Ishikawa (cell line): ENCODE results near the gene SLC35G6.

Source experiments
- CEBPB ChIP-seq: IDR thresholded peaks from 2 replicates; pipeline ENCODE4 v1.6.1; 2012
- CREB1 ChIP-seq: IDR thresholded peaks from 2 replicates; pipeline ENCODE4 v1.6.1; 2012; ENCODE audit warnings: low read depth
- EGR1 ChIP-seq: IDR thresholded peaks from 2 replicates; pipeline ENCODE4 v1.6.1; 2012
- EP300 ChIP-seq: IDR thresholded peaks from 2 replicates; pipeline ENCODE4 v1.6.1; 2012; ENCODE audit warnings: borderline replicate concordance
- FOXM1 ChIP-seq: IDR thresholded peaks from 2 replicates; pipeline ENCODE4 v1.6.1; 2012; ENCODE audit warnings: low read depth, borderline replicate concordance
- MAX ChIP-seq: IDR thresholded peaks from 2 replicates; pipeline ENCODE4 v1.6.1; 2012
- NFIC ChIP-seq: IDR thresholded peaks from 2 replicates; pipeline ENCODE4 v1.6.1; 2012
- RAD21 ChIP-seq: IDR thresholded peaks from 2 replicates; pipeline ENCODE4 v1.6.1; 2012; ENCODE audit warnings: low read depth
- TAF1 ChIP-seq: IDR thresholded peaks from 2 replicates; pipeline ENCODE4 v1.6.1; 2012; ENCODE audit warnings: low read depth, mild to moderate bottlenecking
- TCF12 ChIP-seq: IDR thresholded peaks from 2 replicates; pipeline ENCODE4 v1.6.1; 2012; ENCODE audit warnings: low read depth
- TEAD4 ChIP-seq: IDR thresholded peaks from 2 replicates; pipeline ENCODE4 v1.6.1; 2012
- USF1 ChIP-seq: IDR thresholded peaks from 2 replicates; pipeline ENCODE4 v1.6.1; 2012
- YY1 ChIP-seq: IDR thresholded peaks from 2 replicates; pipeline ENCODE4 v1.6.1; 2012; ENCODE audit warnings: low read depth
- ZBTB7A ChIP-seq: IDR thresholded peaks from 2 replicates; pipeline ENCODE4 v1.6.1; 2012; ENCODE audit warnings: low read depth
- TF ChIP-seq, protein P1 (sequence below): IDR thresholded peaks from 2 replicates; pipeline ENCODE4 v1.6.1; 2012; ENCODE audit warnings: low read depth, mild to moderate bottlenecking

The SLC35G6 gene

GRCh38 chr17:7462474-7463371 is 18.5 kb upstream of the SLC35G6 start:
- TF ChIP-seq RAD21 = no peak
- TF ChIP-seq EGR1 = no peak
- TF ChIP-seq TCF12 = no peak
- no peak for TF ChIP-seq TEAD4
- TF ChIP-seq NFIC = no peak
- TF ChIP-seq CREB1 = no peak
- TF ChIP-seq ZBTB7A = no peak

GRCh38 chr17:7463372-7463846 is 17.8 kb upstream of the SLC35G6 start:
- TF ChIP-seq TEAD4 = no peak
- TF ChIP-seq NFIC = no peak
- no peak for TF ChIP-seq ZBTB7A
- no peak for TF ChIP-seq TAF1
- no peak for TF ChIP-seq USF1
- TF ChIP-seq EP300 = no peak
- no peak for TF ChIP-seq RAD21
- TF ChIP-seq CEBPB = no peak
- no peak for TF ChIP-seq FOXM1
- TF ChIP-seq CREB1 = no peak
- TF ChIP-seq YY1 = no peak
- no peak for TF ChIP-seq MAX
- TF ChIP-seq, protein P1, sequence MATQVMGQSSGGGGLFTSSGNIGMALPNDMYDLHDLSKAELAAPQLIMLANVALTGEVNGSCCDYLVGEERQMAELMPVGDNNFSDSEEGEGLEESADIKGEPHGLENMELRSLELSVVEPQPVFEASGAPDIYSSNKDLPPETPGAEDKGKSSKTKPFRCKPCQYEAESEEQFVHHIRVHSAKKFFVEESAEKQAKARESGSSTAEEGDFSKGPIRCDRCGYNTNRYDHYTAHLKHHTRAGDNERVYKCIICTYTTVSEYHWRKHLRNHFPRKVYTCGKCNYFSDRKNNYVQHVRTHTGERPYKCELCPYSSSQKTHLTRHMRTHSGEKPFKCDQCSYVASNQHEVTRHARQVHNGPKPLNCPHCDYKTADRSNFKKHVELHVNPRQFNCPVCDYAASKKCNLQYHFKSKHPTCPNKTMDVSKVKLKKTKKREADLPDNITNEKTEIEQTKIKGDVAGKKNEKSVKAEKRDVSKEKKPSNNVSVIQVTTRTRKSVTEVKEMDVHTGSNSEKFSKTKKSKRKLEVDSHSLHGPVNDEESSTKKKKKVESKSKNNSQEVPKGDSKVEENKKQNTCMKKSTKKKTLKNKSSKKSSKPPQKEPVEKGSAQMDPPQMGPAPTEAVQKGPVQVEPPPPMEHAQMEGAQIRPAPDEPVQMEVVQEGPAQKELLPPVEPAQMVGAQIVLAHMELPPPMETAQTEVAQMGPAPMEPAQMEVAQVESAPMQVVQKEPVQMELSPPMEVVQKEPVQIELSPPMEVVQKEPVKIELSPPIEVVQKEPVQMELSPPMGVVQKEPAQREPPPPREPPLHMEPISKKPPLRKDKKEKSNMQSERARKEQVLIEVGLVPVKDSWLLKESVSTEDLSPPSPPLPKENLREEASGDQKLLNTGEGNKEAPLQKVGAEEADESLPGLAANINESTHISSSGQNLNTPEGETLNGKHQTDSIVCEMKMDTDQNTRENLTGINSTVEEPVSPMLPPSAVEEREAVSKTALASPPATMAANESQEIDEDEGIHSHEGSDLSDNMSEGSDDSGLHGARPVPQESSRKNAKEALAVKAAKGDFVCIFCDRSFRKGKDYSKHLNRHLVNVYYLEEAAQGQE = no peak
- TF ChIP-seq EGR1 = no peak
- no peak for TF ChIP-seq TCF12

GRCh38 chr17:7464081-7464480 is 17.2 kb upstream of the SLC35G6 start:
- TF ChIP-seq FOXM1 (no peak), CEBPB (no peak), NFIC (no peak)

DNA sequence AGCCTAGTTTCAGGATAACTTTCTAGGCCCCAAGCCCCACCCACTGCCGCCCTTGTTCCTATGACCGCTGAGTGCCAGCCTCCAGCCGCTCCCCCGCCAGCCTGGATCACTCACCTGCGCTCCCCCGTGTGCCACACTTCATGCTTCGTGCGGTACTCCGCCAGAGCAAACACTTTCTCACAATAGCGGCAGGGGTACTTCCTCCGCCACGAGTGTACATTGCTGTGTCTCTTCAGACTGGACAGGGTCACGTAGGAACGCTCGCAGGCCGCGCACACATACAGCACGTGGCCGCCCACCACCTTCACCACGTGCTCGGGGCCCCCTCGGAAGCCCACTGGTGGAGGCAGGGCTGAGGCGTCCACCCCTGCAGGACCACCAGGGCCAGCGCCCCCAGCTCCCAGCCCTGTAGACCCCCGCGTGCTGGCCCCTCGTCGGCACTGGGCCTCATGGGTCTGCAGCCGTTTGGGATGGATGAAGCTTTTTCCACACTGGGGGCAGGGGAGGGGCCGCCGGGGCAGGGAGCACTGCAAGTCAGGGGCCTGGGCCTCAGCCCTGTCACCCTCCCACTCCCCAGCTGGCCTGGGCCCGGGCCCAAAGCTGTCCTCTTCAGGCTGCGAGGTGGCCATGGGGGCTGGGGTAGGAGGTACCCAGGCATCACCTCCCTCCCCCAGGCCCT is 15.5 kb upstream of the SLC35G6 start:
- TF ChIP-seq TEAD4 (no peak), EGR1 (no peak), USF1 (no peak), RAD21 (no peak), FOXM1 (no peak), EP300 (no peak), TAF1 (no peak), NFIC (no peak), CREB1 (no peak), ZBTB7A (no peak)
- TF ChIP-seq, protein P1 = no peak

DNA sequence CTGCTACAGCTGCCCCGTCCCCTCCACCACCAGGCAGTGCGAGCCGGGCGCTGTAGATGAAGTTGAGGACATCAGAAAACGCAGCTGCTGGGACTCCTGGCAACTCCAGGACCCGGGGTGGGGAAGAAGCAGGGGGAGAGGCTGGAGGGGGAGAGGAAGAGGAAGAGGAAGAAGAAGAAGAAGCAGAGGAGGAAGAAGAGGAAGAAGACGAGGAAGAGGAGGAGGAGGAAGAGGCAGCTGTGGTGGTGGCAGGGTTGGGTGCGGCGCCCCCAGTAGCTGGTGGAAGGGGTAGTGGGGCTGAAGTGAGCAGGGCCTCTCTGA is 15.0 kb upstream of the SLC35G6 start:
- TF ChIP-seq EP300 (no peak), EGR1 (no peak), TAF1 (no peak), ZBTB7A (no peak), TEAD4 (no peak), FOXM1 (no peak), CEBPB (no peak), TCF12 (no peak)
- TF ChIP-seq, protein P1 = no peak
